GM23248 (cell line): Measurements from ENCODE around the gene FAM241B. TPM values are rescaled to one million over a fixed set of nuclear protein-coding genes. Genes with fewer than 3 reads are reported as not detected.

Experiments used
- DNase-seq: peaks from one replicate; pipeline ENCODE4 v3.0.0-alpha.2; 2015
- H2AFZ ChIP-seq: fragments of 200-600 bp; sonication (generic); 2 replicates; pipeline ENCODE4 v1.6.1; 2016; ENCODE audit warnings: antibody characterized with exemption
- H3F3A ChIP-seq: fragments of 200-600 bp; sonication (generic); 2 replicates; pipeline ENCODE4 v1.6.1; 2016; ENCODE audit warnings: mild to moderate bottlenecking, antibody characterized with exemption, mixed run types; ENCODE audit not compliant: insufficient read depth
- H3K27ac ChIP-seq: fragments of 200-600 bp; sonication (generic); 2 replicates; pipeline ENCODE4 v1.5.1; 2016; ENCODE audit warnings: mild to moderate bottlenecking
- H3K27me3 ChIP-seq: fragments of 200-600 bp; sonication (generic); replicated peaks from 2 replicates; pipeline ENCODE4 v1.6.1; 2016; ENCODE audit warnings: mild to moderate bottlenecking; ENCODE audit not compliant: insufficient read depth
- H3K36me3 ChIP-seq: fragments of 200-600 bp; sonication (generic); 2 replicates; pipeline ENCODE4 v1.6.1; 2016; ENCODE audit warnings: low read depth, mild to moderate bottlenecking
- H3K4me1 ChIP-seq: fragments of 200-600 bp; sonication (generic); 2 replicates; pipeline ENCODE4 v1.6.1; 2016; ENCODE audit warnings: mild to moderate bottlenecking; ENCODE audit not compliant: insufficient read depth
- H3K4me2 ChIP-seq: fragments of 200-600 bp; sonication (generic); one replicate; pipeline ENCODE4 v1.6.1; 2016; ENCODE audit warnings: mild to moderate bottlenecking; ENCODE audit not compliant: unreplicated experiment
- H3K4me3 ChIP-seq: fragments of 200-600 bp; sonication (generic); 2 replicates; pipeline ENCODE4 v1.5.1; 2016; ENCODE audit warnings: mild to moderate bottlenecking
- H3K79me2 ChIP-seq: fragments of 200-600 bp; sonication (generic); 2 replicates; pipeline ENCODE4 v1.6.1; 2016; ENCODE audit warnings: mild to moderate bottlenecking; ENCODE audit not compliant: insufficient read depth
- H3K9ac ChIP-seq: fragments of 200-600 bp; sonication (generic); 2 replicates; pipeline ENCODE4 v1.6.1; 2016; ENCODE audit warnings: mild to moderate bottlenecking
- H3K9me2 ChIP-seq: fragments of 200-600 bp; sonication (generic); 2 replicates; pipeline ENCODE4 v1.6.1; 2016; ENCODE audit warnings: mixed run types, mild to moderate bottlenecking, moderate library complexity; ENCODE audit not compliant: insufficient read depth
- H3K9me3 ChIP-seq: fragments of 200-600 bp; sonication (generic); one replicate; pipeline ENCODE4 v1.6.1; 2017; ENCODE audit warnings: low read depth
- H4K20me1 ChIP-seq: fragments of 200-600 bp; sonication (generic); 2 replicates; pipeline ENCODE4 v1.6.0; 2016; ENCODE audit not compliant: insufficient read depth
- EZH2 ChIP-seq: fragments of 200-600 bp; sonication (generic); IDR thresholded peaks from 2 replicates; pipeline ENCODE4 v1.6.1; 2018; ENCODE audit warnings: antibody characterized with exemption, mild to moderate bottlenecking; ENCODE audit not compliant: insufficient read depth, poor library complexity, severe bottlenecking
- EZH2phosphoT487 ChIP-seq: fragments of 200-600 bp; sonication (generic); IDR thresholded peaks from 2 replicates; pipeline ENCODE4 v1.6.1; 2018; ENCODE audit warnings: antibody characterized with exemption, moderate library complexity, mild to moderate bottlenecking, low read depth; ENCODE audit not compliant: insufficient read depth
- WGBS, 2 experiments: methylation state at CpG; one replicate each; pipeline ENCODE4 v1.1.6; 2015 to 2017; ENCODE audit warnings: low lambda C conversion rate in 2 of 2, low coverage in 1 of 2; ENCODE audit errors: missing lambda C conversion rate in 2 of 2; 5-methylcytosine and 5-hydroxymethylcytosine counted together
- in situ Hi-C: fragments of 300-500 bp; cut with MboI; formaldehyde crosslinking; loops from 2 replicates; pipeline ENCODE4 v1.15.0; 2020
- polyA plus RNA-seq: library from polyadenylated mRNA; unstranded; fragments of >200 nt; fragmentation: Nextera tagmentation; extraction: Ambion mirVana; gene quantifications from 2 replicates; pipeline ENCODE4 v1.2.1, GENCODE V29; 2016
- total RNA-seq: library from RNA; depleted of rRNA; stranded (reverse); fragments of >200 nt; shearing (Covaris generic); gene quantifications from 2 replicates; pipeline ENCODE4 v1.2.3, GENCODE V29; 2014

Gene FAM241B
- total and polyA plus RNA-seq, 2 experiments from 2014 or later = 0.18 TPM; not detected in 1

GRCh38 chr10:69646185-69647060 is 16.4 kb downstream of the FAM241B start:
- no peak for TF ChIP-seq EZH2phosphoT487
- Histone ChIP-seq H3K4me2 (no peak overlapping the region), H3K79me2 (no peaks in the 10 kb centered on the region), H3K27ac (no peak overlapping the region), H3K9me3 (no peaks in the 10 kb centered on the region), H3K4me3 (no peak overlapping the region), H3K4me1 (no peaks in the 10 kb centered on the region), H3K36me3 (no peaks in the 10 kb centered on the region), H3K9ac (no peak overlapping the region), H3K27me3 (peaks cover 22% of the 10 kb centered on the region), H4K20me1 (no peaks in the 10 kb centered on the region), H2AFZ (no peak overlapping the region), H3F3A (no peaks in the 10 kb centered on the region), H3K9me2 (no peaks in the 10 kb centered on the region)
- no peak for DNase-seq
- in situ Hi-C loops = no loop called here
- 40 to 42% methylated on average over 11 of the region's 11 CpGs for WGBS, 2 experiments

GRCh38 chr10:69647126-69647525 is 17.1 kb downstream of the FAM241B start:
- no peak for DNase-seq

GRCh38 chr10:69647819-69648218 is 17.8 kb downstream of the FAM241B start:
- DNase-seq = no peak
- H3K9ac ChIP-seq = no peak overlapping the region
- H3K79me2 ChIP-seq = no peaks in the 10 kb centered on the region
- H3F3A ChIP-seq = no peaks in the 10 kb centered on the region
- H3K27me3 ChIP-seq = peaks cover 16% of the 10 kb centered on the region
- no peaks in the 10 kb centered on the region for H3K9me3 ChIP-seq
- H3K36me3 ChIP-seq = no peaks in the 10 kb centered on the region
- in situ Hi-C loops = no loop called here
- H3K27ac ChIP-seq = no peak overlapping the region
- no peak overlapping the region for H3K4me3 ChIP-seq
- H3K4me2 ChIP-seq = no peak overlapping the region
- WGBS, 2 experiments = 45 to 62% methylated on average over 4 of the region's 4 CpGs
- TF ChIP-seq EZH2 (no peak), EZH2phosphoT487 (no peak)
- H3K9me2 ChIP-seq = no peaks in the 10 kb centered on the region
- no peaks in the 10 kb centered on the region for H4K20me1 ChIP-seq
- no peak overlapping the region for H2AFZ ChIP-seq
- H3K4me1 ChIP-seq = no peaks in the 10 kb centered on the region

More at GRCh38 chr10:69647126-69647525, 17.1 kb downstream of the FAM241B start:
- Histone ChIP-seq H3K36me3 (no peaks in the 10 kb centered on the region), H3K9me2 (no peaks in the 10 kb centered on the region), H3K27ac (no peak overlapping the region), H3K79me2 (no peaks in the 10 kb centered on the region), H3K9ac (no peak overlapping the region), H3K4me1 (no peaks in the 10 kb centered on the region), H4K20me1 (no peaks in the 10 kb centered on the region), H3K4me2 (no peak overlapping the region), H2AFZ (no peak overlapping the region), H3K4me3 (no peak overlapping the region), H3K9me3 (no peaks in the 10 kb centered on the region), H3K27me3 (peaks cover 21% of the 10 kb centered on the region), H3F3A (no peaks in the 10 kb centered on the region)
- TF ChIP-seq EZH2 (no peak), EZH2phosphoT487 (no peak)
- 85 to 89% methylated on average over 6 of the region's 6 CpGs for WGBS, 2 experiments
- in situ Hi-C loops = no loop called here

- 49 to 52% methylated on average over 5 of the region's 5 CpGs for WGBS, 2 experiments
- Histone ChIP-seq H3K27me3 (peaks cover 9% of the 10 kb centered on the region), H3K4me3 (no peak overlapping the region), H3K9me2 (no peaks in the 10 kb centered on the region), H3K27ac (no peak overlapping the region), H3K4me2 (no peak overlapping the region), H3K9me3 (no peaks in the 10 kb centered on the region), H3K79me2 (no peaks in the 10 kb centered on the region), H3K4me1 (no peaks in the 10 kb centered on the region), H4K20me1 (no peaks in the 10 kb centered on the region), H2AFZ (no peak overlapping the region), H3F3A (no peaks in the 10 kb centered on the region), H3K9ac (no peak overlapping the region), H3K36me3 (no peaks in the 10 kb centered on the region)
- in situ Hi-C loops = no loop called here
- DNase-seq = no peak
- no peak for TF ChIP-seq EZH2
- no peak for TF ChIP-seq EZH2phosphoT487
These were observed 18.4 kb downstream of the FAM241B start for GRCh38 chr10:69648461-69648860.
